Sigmoid colon (tissue), 7 donors: Measurements from ENCODE around the gene RUFY1. TPM values are rescaled to one million over a fixed set of nuclear protein-coding genes. Genes with fewer than 3 reads are reported as not detected.
"Not testable (repeated sequence)": the region's sequence is repeated elsewhere in the genome, so short reads cannot be mapped to it uniquely, and the experiment has no call there.

Source experiments
- DNase-seq: peaks from one replicate; pipeline ENCODE4 v3.0.0-alpha.2; 2019
- H3K27ac ChIP-seq, 4 donors: fragments of 200-600 bp; sonication (generic); one replicate each; pipeline ENCODE4 v1.5.1; 2016 to 2019; ENCODE audit warnings: mild to moderate bottlenecking in 1 of 4
- H3K27me3 ChIP-seq, 3 donors: fragments of 200-600 bp; sonication (generic); one replicate each; pipeline ENCODE4 v1.5.1; 2019; ENCODE audit warnings: mild to moderate bottlenecking in 1 of 3
- H3K36me3 ChIP-seq, 4 donors: fragments of 200-600 bp; sonication (generic); one replicate each; pipeline ENCODE4 v1.5.1; 2016 to 2019
- H3K4me1 ChIP-seq, 4 donors: fragments of 200-600 bp; sonication (generic); one replicate each; pipeline ENCODE4 v1.5.1; 2017 to 2019
- H3K4me3 ChIP-seq, 4 donors: fragments of 200-600 bp; sonication (generic); one replicate each; pipeline ENCODE4 v1.5.1; 2017 to 2019; ENCODE audit warnings: mild to moderate bottlenecking in 2 of 4, moderate library complexity in 1 of 4
- H3K9me3 ChIP-seq, 4 donors: fragments of 200-600 bp in 3 of 4; sonication (generic) in 3 of 4; one replicate each; pipeline versions ENCODE4 v1.5.1 to v1.6.1; 2013 to 2019
- CTCF ChIP-seq, 4 experiments: fragments of 450-650 bp in 3 of 4; fragments of 200-600 bp in 1 of 4; IDR thresholded peaks; one replicate each; pipeline ENCODE4 v1.5.1; 2016 to 2019; ENCODE audit warnings: antibody characterized with exemption in 4 of 4, mild to moderate bottlenecking in 3 of 4, moderate library complexity in 2 of 4
- EP300 ChIP-seq, 4 donors: sonication (generic); formaldehyde crosslinking; IDR thresholded peaks; one replicate each; pipeline ENCODE4 v1.6.1; 2017; ENCODE audit warnings: antibody characterized with exemption in 4 of 4
- POLR2A ChIP-seq, 2 donors: fragments of 450-650 bp; IDR thresholded peaks; one replicate each; pipeline ENCODE4 v1.6.1; 2016; ENCODE audit warnings: antibody characterized with exemption in 2 of 2, mild to moderate bottlenecking in 2 of 2, moderate library complexity in 2 of 2
- POLR2AphosphoS5 ChIP-seq, 4 donors: sonication (generic); formaldehyde crosslinking; IDR thresholded peaks; one replicate each; pipeline ENCODE4 v1.6.1; 2017; ENCODE audit warnings: antibody characterized with exemption in 4 of 4
- WGBS, 2 donors: extraction: QIAGEN DNeasy Blood & Tissue Kit; methylation state at CpG; one replicate each; pipeline ENCODE4 v1.1.7; 2013; 5-methylcytosine and 5-hydroxymethylcytosine counted together
- intact Hi-C: fragments of 100-400 bp; cut with DNase I; formaldehyde crosslinking; loops from one replicate; pipeline ENCODE4 v1.15.1; 2023
- polyA plus RNA-seq, 3 donors: library from polyadenylated mRNA; stranded (reverse); fragments of 200-250 nt; gene quantifications; one replicate each; pipeline ENCODE4 v1.2.3, GENCODE V29; 2013
- total RNA-seq, 4 donors: library from RNA; depleted of rRNA; stranded (reverse); fragments of >200 nt; gene quantifications; one replicate each; pipeline ENCODE4 v1.1.0, GENCODE V29; 2016
- donor health status: healthy with polysubstance abuse.
- donor health status: Bipolar disorder and iron deficiency.
- donor health status: healthy.

RUFY1 gene
- total and polyA plus RNA-seq, 7 donors, result 28.9 to 79.8 (median 34.2) TPM

- Histone ChIP-seq H3K36me3 (no peaks in the 10 kb centered on the region), H3K4me3 (no peak overlapping the region), H3K4me1 (peaks cover 0 to 19% (median 6%) of the 10 kb centered on the region in 4 donors), H3K9me3 (no peaks in the 10 kb centered on the region), H3K27me3 (no peaks in the 10 kb centered on the region), H3K27ac (no peak overlapping the region)
- intact Hi-C loops, result no loop called here
- no peak for DNase-seq
- TF ChIP-seq CTCF (IDR thresholded peaks at IDR 0.05), result no peak
- TF ChIP-seq POLR2A (IDR thresholded peaks at IDR 0.05), result no peak
- TF ChIP-seq EP300 (IDR thresholded peaks at IDR 0.05), result no peak
- TF ChIP-seq POLR2AphosphoS5 (IDR thresholded peaks at IDR 0.05), result no peak
- WGBS, 2 donors, result 72% methylated on average over 12 of the region's 12 CpGs
These were observed 15.9 kb upstream of the RUFY1 start for GRCh38 chr5:179534431-179534830.

GRCh38 chr5:179536676-179537075, 13.7 kb upstream of the RUFY1 start:
- no peaks in the 10 kb centered on the region for H3K27me3 ChIP-seq
- H3K27ac ChIP-seq, result no peak overlapping the region
- intact Hi-C loops, result no loop called here
- 17 to 57% methylated on average over 6 of the region's 6 CpGs for WGBS, 2 donors
- H3K4me3 ChIP-seq, result no peak overlapping the region
- H3K36me3 ChIP-seq, result no peaks in the 10 kb centered on the region
- DNase-seq, result no peak
- no peaks in the 10 kb centered on the region for H3K9me3 ChIP-seq
- H3K4me1 ChIP-seq, result no peaks in the 10 kb centered on the region
- no peak for TF ChIP-seq EP300 (IDR thresholded peaks at IDR 0.05)
- no peak for TF ChIP-seq POLR2A (IDR thresholded peaks at IDR 0.05)
- TF ChIP-seq CTCF (IDR thresholded peaks at IDR 0.05), result no peak
- TF ChIP-seq POLR2AphosphoS5 (IDR thresholded peaks at IDR 0.05), result no peak

- Histone ChIP-seq H3K9me3 (no peaks in the 10 kb centered on the region), H3K4me3 (no peak overlapping the region), H3K27me3 (no peaks in the 10 kb centered on the region), H3K27ac (no peak overlapping the region), H3K36me3 (no peaks in the 10 kb centered on the region), H3K4me1 (no peaks in the 10 kb centered on the region)
- intact Hi-C loops, result no loop called here
- WGBS, 2 donors, result 85 to 92% methylated on average over 7 of the region's 7 CpGs
- DNase-seq, result no peak
- TF ChIP-seq CTCF (IDR thresholded peaks at IDR 0.05), result no peak
- no peak for TF ChIP-seq POLR2A (IDR thresholded peaks at IDR 0.05)
- TF ChIP-seq POLR2AphosphoS5 (IDR thresholded peaks at IDR 0.05), result no peak
- TF ChIP-seq EP300 (IDR thresholded peaks at IDR 0.05), result no peak
These were observed 8.2 kb upstream of the RUFY1 start for GRCh38 chr5:179542170-179542569.

GRCh38 chr5:179543275-179543674, 7.1 kb upstream of the RUFY1 start:
- H3K4me3 ChIP-seq, H3K9me3 ChIP-seq, H3K27me3 ChIP-seq, H3K27ac ChIP-seq, H3K4me1 ChIP-seq, H3K36me3 ChIP-seq, intact Hi-C loops, DNase-seq: not testable (repeated sequence)
- 91 to 93% methylated on average over 15 of the region's 15 CpGs for WGBS, 2 donors

GRCh38 chr5:179553006-179553405, 2.7 kb downstream of the RUFY1 start:
- WGBS, 2 donors, result 91 to 92% methylated on average over 4 of the region's 4 CpGs
- Histone ChIP-seq H3K27me3 (no peaks in the 10 kb centered on the region), H3K36me3 (no peaks in the 10 kb centered on the region), H3K9me3 (no peaks in the 10 kb centered on the region), H3K4me1 (peaks cover 0 to 40% (median 33%) of the 10 kb centered on the region in 4 donors), H3K27ac (no peak overlapping the region), H3K4me3 (no peak overlapping the region)
- TF ChIP-seq CTCF (IDR thresholded peaks at IDR 0.05), result no peak
- intact Hi-C loops, result loop anchor here (10.0 kb wide), 2 partner anchors 1252 to 1348 kb away; partner anchors contain the start of genes HNRNPAB and MGAT1
- DNase-seq, result no peak
